Left ventricle myocardium superior (tissue), 1 donor: Measurements from ENCODE around the gene NOSIP. TPM values are rescaled to one million over a fixed set of nuclear protein-coding genes. Genes with fewer than 3 reads are reported as not detected.
A peak's percentile ranks its signal among the peaks of the same experiment; 100 is the strongest.
"Not testable (repeated sequence)": the region's sequence is repeated elsewhere in the genome, so short reads cannot be mapped to it uniquely, and the experiment has no call there.

Source experiments
- ATAC-seq: fragments of 200-7000 bp; cut with Tn5 transposase; one replicate; pipeline ENCODE4 v1.9.1; 2020; ENCODE audit warnings: mild to moderate bottlenecking, moderate library complexity
- DNase-seq: peaks from one replicate; pipeline ENCODE4 v3.0.0-alpha.2; 2020
- intact Hi-C: fragments of 100-400 bp; cut with micrococcal nuclease; formaldehyde crosslinking; loops from one replicate; pipeline ENCODE4 v1.11.0; 2022
- long read RNA-seq: library from polyadenylated mRNA; unstranded; transcript quantifications from one replicate; pipeline ENCODE4 v2.0.0, GENCODE V29; 2021
- total RNA-seq: library from RNA; stranded (reverse); fragmentation: NEBNext Ultra II Directional; extraction: Animal tissue kit (Norgen Biotek cat#: 25700); gene quantifications from one replicate; pipeline ENCODE4 v1.2.1, GENCODE V29; 2021
- donor health status: DM: no; HTN: yes; CAD: no; lungs with severe emphysema.

The NOSIP gene
- 46.7 TPM for total RNA-seq
- long read RNA-seq, transcript NOSIP-204 (9 exons, 1,005 nt): major isoform, 19 of 26 reads
- long read RNA-seq, partial matches to known transcripts: 6 of 26 reads
- long read RNA-seq, other reads (novel, unspliced or antisense): 0 of 26 reads

- intact Hi-C loops: no loop called here
- ATAC-seq: peak; percentile 98
Measured at GRCh38 chr19:49580264-49581006, at the start of gene NOSIP. Gene NOSIP, minus strand, starts transcription at chr19:49580556. Its CDS starts 19,865 bp downstream, at chr19:49560691.

DNA sequence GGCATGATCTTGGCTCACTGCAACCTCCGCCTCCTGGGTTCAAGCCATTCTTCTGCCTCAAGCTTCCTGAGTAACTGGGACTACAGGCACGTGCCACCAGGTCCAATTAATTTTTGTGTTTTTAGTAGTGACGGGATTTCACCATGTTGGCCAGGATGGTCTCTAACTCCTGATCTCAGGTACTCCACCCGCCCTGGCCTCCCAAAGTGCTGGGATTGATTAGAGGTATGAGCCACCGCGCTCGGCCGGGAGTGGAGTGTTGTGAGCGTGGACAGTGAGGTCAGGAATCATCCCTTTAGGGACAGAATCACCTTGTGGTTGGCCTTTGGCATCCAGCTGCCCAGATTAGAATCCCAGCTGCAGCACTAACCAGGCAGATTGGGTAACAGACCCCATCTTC is 49.3 kb upstream of the NOSIP start:
- ATAC-seq: no peak

More at GRCh38 chr19:49580264-49581006, at the start of gene NOSIP:
- DNase-seq: peak; percentile 95

DNA sequence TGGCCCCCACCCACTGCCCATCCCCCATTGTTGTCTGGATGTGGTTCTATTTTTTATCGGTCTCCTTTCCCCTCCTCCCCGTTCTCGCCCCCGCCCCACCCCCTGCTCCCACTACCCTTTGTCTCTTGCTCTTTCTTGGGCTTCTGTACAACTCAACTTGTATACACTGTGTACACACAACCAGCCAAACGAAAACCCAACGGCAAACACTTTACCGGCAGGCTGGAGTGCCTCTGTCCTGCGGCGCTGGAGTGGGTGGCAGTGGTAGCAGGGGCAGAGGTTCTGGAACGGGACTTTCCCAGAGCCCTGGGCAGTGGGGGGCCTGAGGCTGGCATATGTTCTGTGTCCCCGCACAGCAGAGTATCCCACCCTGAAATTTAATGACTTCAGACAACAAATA is 45.9 kb upstream of the NOSIP start:
- ATAC-seq: no peak
- no peak for DNase-seq
- intact Hi-C loops: no loop called here

More for the DNA sequence above, 49.3 kb upstream of the NOSIP start:
- DNase-seq: no peak
- intact Hi-C loops: no loop called here

GRCh38 chr19:49624967-49625910 is 44.9 kb upstream of the NOSIP start:
- intact Hi-C loops: no loop called here
- no peak for ATAC-seq
- no peak for DNase-seq

DNA sequence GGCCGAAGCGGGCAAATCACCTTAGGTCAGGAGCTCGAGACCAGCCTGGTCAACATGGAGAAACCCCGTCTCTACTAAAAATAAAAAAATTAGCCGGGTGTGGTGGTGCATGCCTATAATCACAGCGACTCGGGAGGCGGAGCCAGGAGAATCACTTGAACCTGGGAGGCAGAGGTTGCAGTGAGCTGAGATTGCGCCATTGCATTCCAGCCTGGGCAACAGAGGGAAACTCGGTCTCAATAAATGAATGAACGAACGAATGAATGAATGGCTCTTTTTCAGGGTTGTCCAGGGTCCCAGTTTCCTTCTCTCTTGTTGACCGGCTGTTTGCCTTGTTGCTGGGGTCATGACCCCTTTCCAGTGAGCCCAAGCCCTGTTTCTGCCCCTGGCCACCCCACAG is 37.5 kb upstream of the NOSIP start:
- DNase-seq, intact Hi-C loops, ATAC-seq: not testable (repeated sequence)

DNA sequence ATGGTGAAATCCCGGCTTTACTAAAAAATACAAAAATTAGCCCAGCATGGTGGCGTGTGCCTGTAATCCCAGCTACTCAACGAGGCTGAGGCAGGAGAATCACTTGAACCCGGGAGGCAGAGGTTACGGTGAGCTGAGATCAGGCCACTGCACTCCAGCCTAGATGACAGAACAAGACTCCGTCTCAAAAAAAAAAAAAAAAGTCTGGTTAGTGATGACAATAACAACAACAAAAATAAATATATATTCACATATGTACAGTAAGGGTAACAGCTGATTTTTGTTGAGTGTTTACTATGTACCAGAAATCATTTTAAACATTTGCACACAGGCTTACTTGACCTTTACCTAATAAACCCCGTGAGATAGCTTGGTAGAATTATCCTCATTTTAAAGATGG is 36.6 kb upstream of the NOSIP start:
- ATAC-seq (no peak), DNase-seq (no peak)
- intact Hi-C loops: no loop called here

- intact Hi-C loops: no loop called here
Measured at GRCh38 chr19:49616532-49616931, 36.2 kb upstream of the NOSIP start.

GRCh38 chr19:49615861-49616260 is 35.5 kb upstream of the NOSIP start:
- no peak for DNase-seq
- intact Hi-C loops: no loop called here
- ATAC-seq: no peak

More at GRCh38 chr19:49616532-49616931, 36.2 kb upstream of the NOSIP start:
- ATAC-seq (no peak), DNase-seq (no peak)

DNA sequence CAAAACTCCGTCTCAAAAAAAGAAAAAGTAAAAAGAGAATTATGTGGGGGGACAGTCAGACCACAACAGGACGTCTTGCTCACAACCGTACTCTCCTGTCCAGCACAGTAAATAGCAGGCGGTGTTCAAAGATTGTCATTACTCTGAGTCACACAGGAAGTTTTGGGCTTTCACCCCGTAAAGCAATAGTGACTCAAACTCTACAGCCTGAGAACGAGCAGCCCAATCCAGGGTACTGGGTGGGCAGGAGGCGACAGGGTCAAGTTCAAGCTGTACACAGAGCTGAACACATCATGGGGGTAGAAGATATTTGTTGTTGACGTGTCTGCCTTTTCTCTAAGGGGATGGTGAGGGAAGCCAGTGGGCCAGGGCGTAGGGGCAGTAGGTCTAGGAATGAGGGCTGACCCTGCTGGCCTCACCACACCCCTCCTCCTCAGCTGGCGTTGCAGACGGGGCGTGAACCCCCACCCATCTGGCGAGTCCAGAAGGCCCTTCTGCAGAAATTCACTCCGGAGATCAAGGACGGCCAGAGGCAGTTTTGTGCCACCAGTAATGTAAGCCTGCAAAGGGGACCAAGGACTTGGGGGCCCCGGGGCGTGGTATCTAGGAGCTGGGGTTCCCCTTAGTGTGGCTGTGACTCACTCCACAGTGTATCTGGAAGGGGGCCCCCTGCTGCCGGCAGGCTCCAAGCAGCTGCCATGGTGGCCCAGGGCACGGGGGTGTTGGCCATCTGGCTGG is 33.9 kb upstream of the NOSIP start:
- intact Hi-C loops: no loop called here
- DNase-seq (no peak), ATAC-seq (no peak)

GRCh38 chr19:49613374-49613773 is 33.0 kb upstream of the NOSIP start:
- no peak for DNase-seq
- ATAC-seq: no peak
- intact Hi-C loops: no loop called here

- intact Hi-C loops: no loop called here
- DNase-seq: no peak
- ATAC-seq: no peak
Measured at GRCh38 chr19:49609499-49610092, 29.2 kb upstream of the NOSIP start.

DNA sequence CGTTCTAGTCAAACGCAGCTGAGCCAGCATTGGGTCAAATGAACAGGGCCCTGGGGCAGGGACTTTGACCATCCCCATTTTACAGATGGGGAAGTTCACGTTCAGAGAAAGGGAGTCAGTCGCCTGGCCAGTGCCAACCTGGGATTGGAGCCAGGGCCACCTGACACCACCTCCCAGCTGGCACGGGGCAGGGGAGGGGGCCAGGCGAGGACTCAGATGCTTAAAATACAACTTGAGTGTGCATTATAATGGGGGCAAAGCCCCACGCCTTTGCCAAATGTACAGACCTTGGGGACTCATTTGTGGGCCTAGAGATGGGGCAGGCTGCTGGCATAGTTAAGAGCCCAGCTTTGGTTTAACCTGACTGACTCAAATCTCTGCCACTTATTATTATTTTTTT is 25.2 kb upstream of the NOSIP start:
- DNase-seq: no peak

GRCh38 chr19:49602806-49603205 is 22.4 kb upstream of the NOSIP start:
- no peak for ATAC-seq
- intact Hi-C loops: no loop called here
- no peak for DNase-seq

More for the DNA sequence above, 25.2 kb upstream of the NOSIP start:
- intact Hi-C loops: no loop called here
- ATAC-seq: no peak

- no peak for DNase-seq
- intact Hi-C loops: no loop called here
- ATAC-seq: no peak
Measured at GRCh38 chr19:49601482-49602038, 21.2 kb upstream of the NOSIP start.

- no peak for DNase-seq
- intact Hi-C loops: no loop called here
- ATAC-seq: no peak
Measured at GRCh38 chr19:49599378-49600295, 19.3 kb upstream of the NOSIP start.

GRCh38 chr19:49597703-49597974 is 17.3 kb upstream of the NOSIP start:
- DNase-seq: no peak
- ATAC-seq: no peak
- intact Hi-C loops: no loop called here

DNA sequence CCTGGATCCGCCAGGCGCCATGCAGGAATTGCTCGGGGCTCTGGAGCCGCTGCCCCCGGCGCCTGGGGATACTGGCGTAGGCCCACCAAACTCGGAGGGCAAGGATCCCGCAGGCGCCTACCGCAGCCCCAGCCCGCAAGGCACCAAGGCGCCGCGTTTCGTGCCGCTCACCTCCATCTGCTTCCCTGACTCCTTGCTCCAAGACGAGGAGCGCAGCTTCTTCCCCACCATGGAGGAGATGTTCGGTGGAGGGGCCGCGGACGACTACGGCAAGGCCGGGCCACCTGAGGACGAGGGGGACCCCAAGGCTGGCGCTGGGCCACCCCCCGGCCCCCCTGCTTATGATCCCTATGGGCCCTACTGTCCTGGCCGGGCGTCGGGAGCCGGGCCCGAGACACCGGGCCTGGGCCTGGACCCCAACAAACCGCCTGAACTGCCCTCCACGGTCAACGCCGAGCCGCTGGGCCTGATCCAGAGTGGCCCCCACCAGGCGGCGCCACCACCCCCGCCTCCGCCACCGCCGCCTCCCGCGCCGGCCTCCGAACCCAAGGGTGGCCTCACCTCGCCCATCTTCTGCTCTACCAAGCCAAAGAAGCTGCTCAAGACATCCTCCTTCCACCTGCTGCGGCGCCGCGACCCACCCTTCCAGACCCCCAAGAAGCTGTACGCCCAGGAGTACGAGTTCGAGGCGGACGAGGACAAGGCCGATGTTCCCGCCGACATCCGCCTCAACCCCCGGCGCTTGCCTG is 16.8 kb upstream of the NOSIP start:
- ATAC-seq (no peak), DNase-seq (no peak)
- intact Hi-C loops: no loop called here
